IPS-18c (cell line): ENCODE results near the gene CRACR2A.

Experiments
- H3K4me3 ChIP-seq: 2 replicates; pipeline ENCODE4 v1.7.0; 2013; ENCODE audit warnings: low read depth, mild to moderate bottlenecking, low read length, moderate library complexity; ENCODE audit not compliant: insufficient read depth
- H3K9me3 ChIP-seq: one replicate; pipeline ENCODE4 v1.6.1; 2013; ENCODE audit warnings: mild to moderate bottlenecking, low read length, moderate library complexity; ENCODE audit not compliant: control insufficient read depth, insufficient read depth

The CRACR2A gene

GRCh38 chr12:3645091-3645490, 107.8 kb downstream of the CRACR2A start:
- no peaks in the 10 kb centered on the region for H3K9me3 ChIP-seq
- no peak overlapping the region for H3K4me3 ChIP-seq

GRCh38 chr12:3644104-3644503, 108.8 kb downstream of the CRACR2A start:
- Histone ChIP-seq H3K9me3 (no peaks in the 10 kb centered on the region), H3K4me3 (no peak overlapping the region)

GRCh38 chr12:3641428-3642018, 111.4 kb downstream of the CRACR2A start:
- Histone ChIP-seq H3K4me3 (no peak overlapping the region), H3K9me3 (no peaks in the 10 kb centered on the region)

GRCh38 chr12:3636328-3636727, 116.6 kb downstream of the CRACR2A start:
- no peaks in the 10 kb centered on the region for H3K9me3 ChIP-seq
- no peak overlapping the region for H3K4me3 ChIP-seq

GRCh38 chr12:3634348-3634747, 118.6 kb downstream of the CRACR2A start:
- no peak overlapping the region for H3K4me3 ChIP-seq
- no peaks in the 10 kb centered on the region for H3K9me3 ChIP-seq

DNA sequence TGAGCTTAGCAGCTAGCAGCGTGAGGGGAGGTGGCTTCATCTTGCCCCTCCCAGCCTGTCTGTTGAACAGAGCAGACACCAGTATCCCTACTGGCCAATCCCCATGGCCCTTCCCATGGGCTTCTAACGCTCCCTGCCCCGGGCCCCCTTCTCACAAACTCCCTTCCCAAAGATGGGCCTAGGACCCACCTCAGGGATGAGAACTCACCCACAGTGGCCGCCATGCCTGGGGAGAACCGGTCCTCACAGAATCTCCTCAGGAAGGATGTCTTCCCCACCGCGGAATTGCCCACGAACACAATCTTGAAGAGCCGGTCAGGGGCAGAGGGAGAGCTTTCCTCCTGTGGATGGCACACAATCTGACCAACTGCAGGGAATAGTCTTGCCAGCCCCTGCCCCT, 119.5 kb downstream of the CRACR2A start:
- no peak overlapping the region for H3K4me3 ChIP-seq
- H3K9me3 ChIP-seq = no peaks in the 10 kb centered on the region

DNA sequence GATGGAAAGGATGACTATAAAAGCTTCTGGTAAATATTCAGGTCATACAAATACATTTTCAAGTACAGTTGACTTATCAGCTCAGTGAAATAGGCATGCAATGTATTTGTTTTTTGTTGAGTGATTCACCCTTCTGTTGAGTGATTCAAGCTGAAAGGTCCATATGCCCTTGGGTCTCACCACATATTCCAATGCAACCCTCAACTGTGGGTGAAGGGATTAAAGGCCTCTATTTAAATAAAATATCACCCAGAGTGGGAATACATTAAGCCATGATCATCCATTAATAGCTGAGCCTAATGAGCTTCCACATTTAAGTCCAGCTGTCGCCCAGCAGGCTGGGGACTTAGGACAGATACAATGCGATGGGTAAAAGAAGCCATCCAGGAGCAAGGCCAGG, 120.2 kb downstream of the CRACR2A start:
- no peaks in the 10 kb centered on the region for H3K9me3 ChIP-seq

DNA sequence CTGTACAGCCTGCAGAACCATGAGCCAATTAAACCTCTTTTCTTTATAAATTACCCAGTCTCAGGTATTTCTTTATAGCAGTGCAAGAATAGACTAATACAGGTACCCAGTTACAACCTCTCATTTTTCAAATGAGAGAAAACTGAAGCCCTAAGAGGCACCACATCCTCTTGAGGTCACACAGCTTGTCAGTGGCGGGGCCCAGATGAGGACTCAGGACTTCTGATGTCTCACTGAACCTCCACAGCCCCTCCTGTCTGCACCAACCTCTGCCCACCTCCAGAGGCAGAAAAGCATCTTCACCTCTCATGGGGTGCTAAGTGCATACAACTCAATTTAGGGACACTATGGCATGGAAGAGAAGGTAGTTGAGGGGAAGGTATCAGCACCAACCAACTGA, 120.7 kb downstream of the CRACR2A start:
- H3K9me3 ChIP-seq = no peaks in the 10 kb centered on the region

More for the DNA sequence above, 120.2 kb downstream of the CRACR2A start:
- no peak overlapping the region for H3K4me3 ChIP-seq

DNA sequence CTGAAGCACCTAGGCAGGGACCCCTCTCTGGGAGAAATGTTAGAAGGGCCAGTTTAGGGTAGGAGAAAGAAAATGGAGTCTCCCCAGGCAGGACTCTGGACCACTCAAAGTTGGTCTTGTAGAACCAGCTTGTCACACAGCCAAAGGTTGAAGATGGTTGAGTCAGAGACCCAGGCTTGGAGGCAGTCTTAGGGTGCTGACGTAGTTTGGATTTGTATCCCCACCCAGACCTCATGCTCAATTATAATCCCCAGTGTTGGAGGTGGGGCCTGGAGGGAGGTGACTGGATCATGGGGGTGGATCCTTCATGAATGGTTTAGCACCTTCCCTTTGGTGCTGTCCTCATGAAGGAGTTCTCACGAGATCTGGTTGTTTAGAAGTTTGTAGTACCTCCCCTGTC, 121.2 kb downstream of the CRACR2A start:
- no peak overlapping the region for H3K4me3 ChIP-seq
- no peaks in the 10 kb centered on the region for H3K9me3 ChIP-seq

More for the DNA sequence above, 120.7 kb downstream of the CRACR2A start:
- no peak overlapping the region for H3K4me3 ChIP-seq

- no peaks in the 10 kb centered on the region for H3K9me3 ChIP-seq
- no peak overlapping the region for H3K4me3 ChIP-seq
Measured at GRCh38 chr12:3631272-3631637, 121.7 kb downstream of the CRACR2A start.

- no peak overlapping the region for H3K4me3 ChIP-seq
Measured at GRCh38 chr12:3630621-3631271, 122.2 kb downstream of the CRACR2A start.

GRCh38 chr12:3630111-3630510, 122.8 kb downstream of the CRACR2A start:
- no peaks in the 10 kb centered on the region for H3K9me3 ChIP-seq
- no peak overlapping the region for H3K4me3 ChIP-seq

More at GRCh38 chr12:3630621-3631271, 122.2 kb downstream of the CRACR2A start:
- no peaks in the 10 kb centered on the region for H3K9me3 ChIP-seq

- Histone ChIP-seq H3K9me3 (no peaks in the 10 kb centered on the region), H3K4me3 (no peak overlapping the region)
Measured at GRCh38 chr12:3629057-3629830, 123.7 kb downstream of the CRACR2A start.

DNA sequence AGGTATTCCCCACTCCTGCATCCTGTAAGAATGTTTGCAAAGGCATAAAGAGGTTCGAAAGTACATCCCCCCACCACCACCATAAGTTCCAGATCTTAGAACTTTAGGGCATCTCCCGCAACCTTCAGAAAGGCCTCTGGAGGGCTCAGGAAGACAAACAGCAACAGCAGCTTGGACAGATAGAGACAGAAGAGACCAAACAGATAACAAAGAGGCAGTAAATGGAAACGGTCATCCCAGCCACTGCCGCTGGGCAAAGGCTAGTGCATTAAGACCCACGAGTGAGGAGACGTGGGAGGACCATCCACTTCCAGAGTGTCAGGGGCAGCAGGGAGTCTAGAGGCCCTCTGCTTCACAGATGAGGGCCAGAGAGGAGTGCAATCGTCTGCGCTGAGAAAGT, 124.3 kb downstream of the CRACR2A start:
- H3K4me3 ChIP-seq = no peak overlapping the region
- H3K9me3 ChIP-seq = no peaks in the 10 kb centered on the region

- Histone ChIP-seq H3K4me3 (no peak overlapping the region), H3K9me3 (no peaks in the 10 kb centered on the region)
Measured at GRCh38 chr12:3627336-3627735, 125.6 kb downstream of the CRACR2A start.

GRCh38 chr12:3624273-3624672, 128.6 kb downstream of the CRACR2A start:
- Histone ChIP-seq H3K9me3 (no peaks in the 10 kb centered on the region), H3K4me3 (no peak overlapping the region)

- H3K9me3 ChIP-seq = no peaks in the 10 kb centered on the region
- H3K4me3 ChIP-seq = no peak overlapping the region
Measured at GRCh38 chr12:3622822-3623690, 129.9 kb downstream of the CRACR2A start.
